Measurements from ENCODE around the gene CENPP.

CENPP gene

DNA sequence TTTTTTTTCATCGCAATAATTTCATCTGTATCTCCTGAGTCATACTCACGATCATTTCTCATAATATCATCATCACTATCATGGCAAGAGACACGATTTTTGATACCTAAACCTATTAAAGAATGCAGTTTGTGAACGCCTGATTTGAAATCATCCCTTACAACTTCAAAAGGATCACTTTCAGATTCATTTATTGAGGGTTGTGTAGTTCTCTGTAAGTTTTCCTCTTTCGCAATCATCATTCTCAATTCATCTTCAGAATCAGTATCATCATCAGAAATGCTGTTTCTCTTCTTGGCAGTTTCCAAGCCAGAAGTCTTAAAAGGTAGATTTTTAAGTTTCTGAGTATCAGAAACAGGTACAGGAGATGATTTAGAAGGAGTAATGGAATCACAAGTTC lies 10.3 kb upstream of the CENPP start:
- no peak for DNase-seq

DNA sequence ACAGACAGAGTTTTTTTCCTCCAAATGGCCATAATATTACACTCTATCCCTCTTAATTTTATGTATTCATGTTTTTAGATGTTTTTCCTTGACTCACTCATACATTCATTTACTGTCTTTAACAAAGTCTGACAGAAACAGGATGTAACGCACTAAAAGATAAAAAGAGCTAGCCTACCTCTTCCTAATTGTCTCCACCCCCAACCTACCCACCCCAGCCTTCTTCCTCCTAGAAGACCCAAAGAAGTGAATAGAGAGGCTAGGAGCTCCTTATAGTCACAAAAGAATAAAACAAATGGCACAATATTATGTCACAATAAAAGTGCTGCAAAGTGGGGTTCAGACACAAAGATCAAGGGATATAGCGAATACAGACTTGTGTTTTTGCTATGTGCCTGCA lies 1.3 kb upstream of the CENPP start:
- no peak for DNase-seq

- DNase-seq: no peak
These were observed 874 bp upstream of the CENPP start for GRCh38 chr9:92324889-92325268.

- no peak for DNase-seq
These were observed 293 bp downstream of the CENPP start for GRCh38 chr9:92325991-92326500.

DNA sequence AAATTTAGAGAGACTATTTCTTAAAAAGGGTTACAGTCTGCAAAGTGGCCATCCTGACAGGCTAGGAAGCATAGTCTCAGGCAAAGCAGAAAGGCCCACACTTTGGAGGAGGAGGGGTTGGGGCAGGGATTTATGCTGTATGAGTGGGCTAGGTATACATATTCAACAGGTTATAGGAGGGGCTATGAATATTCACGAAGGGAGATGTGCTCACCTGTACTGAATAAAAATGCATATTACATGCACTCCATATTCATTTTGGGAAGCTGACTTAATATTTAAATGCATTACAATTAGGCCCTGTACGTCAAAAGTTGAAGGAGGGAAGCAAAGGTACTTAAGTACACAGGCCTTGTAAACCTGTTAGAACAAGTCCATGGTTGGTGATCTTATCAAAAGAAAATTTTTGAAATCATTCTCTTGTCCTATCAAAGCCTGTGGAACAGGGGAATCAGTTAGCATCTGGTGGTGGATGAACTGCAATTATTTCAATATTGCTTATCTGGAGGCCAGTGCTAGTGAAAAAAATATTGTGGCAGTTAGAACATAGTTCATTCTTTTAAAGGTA lies 1.6 kb downstream of the CENPP start:
- no peak for DNase-seq

- DNase-seq: no peak
These were observed 2.5 kb downstream of the CENPP start for GRCh38 chr9:92328225-92328624.

DNA sequence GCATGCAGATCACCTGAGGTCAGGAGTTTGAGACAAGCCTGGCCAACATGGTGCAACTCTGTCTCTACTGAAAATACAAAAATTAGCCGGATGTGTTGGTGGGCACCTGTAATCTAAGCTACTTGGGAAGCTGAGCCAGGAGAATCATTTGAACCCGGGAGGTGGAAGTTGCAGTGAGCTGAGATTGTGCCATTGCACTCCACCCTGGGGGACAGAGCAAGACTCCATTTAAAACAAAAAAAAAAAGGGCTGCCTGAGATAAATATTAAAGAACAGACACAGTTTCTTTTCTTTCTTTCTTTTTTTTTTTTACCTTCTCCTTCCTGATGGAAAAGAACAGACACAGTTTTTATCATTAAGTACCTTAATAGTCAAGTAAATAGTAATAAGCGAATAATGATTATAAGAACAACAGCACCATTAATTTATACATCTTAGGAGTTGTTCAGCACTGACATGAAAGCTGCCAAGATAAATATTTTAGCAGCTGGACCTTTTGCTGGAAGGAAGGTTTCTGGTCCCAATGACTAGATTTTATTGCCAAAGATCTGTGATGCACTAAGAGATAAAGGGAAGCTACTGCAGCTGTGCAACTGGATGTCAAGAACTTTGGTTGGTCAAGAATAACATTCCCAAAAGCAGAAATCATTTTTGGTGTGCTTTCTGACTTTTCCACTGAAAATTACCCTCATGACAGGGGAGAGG lies 7.0 kb downstream of the CENPP start:
- DNase-seq: no peak

- DNase-seq: no peak
These were observed 7.5 kb downstream of the CENPP start for GRCh38 chr9:92333282-92333634.

- no peak for DNase-seq
These were observed 15.8 kb downstream of the CENPP start for GRCh38 chr9:92341578-92341977.

DNA sequence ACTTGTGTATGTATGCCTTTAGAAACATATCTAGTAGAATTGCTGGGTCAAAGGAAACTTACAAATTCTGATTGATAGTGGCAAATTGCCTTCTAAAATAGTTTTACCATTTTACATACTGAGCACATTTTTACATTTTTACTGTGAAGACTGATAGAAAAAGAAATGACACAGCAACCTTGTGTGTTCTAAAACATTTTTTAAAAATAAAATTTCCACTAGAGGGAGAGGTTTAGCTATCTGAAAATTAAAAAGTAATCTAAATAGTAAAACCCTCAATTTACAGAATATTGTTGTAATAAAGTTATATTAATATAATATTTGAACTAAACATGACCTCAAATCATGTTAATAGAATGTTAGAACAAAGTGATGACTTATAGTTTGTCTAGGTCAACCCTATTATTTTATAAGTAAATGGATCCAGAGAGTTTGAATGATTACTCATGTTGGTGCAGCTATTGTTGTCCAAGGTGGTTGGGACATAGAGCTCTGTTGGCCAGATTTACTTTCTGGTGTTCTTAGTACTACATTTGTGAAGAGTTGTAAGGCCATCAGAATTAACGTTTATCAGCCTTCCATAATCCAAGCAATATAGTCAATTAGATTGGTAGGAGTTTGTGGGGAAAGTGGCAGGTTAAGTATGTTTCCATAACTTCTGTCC lies 17.2 kb downstream of the CENPP start:
- DNase-seq: no peak

GRCh38 chr9:92345582-92345981 lies 19.8 kb downstream of the CENPP start:
- DNase-seq: no peak

DNA sequence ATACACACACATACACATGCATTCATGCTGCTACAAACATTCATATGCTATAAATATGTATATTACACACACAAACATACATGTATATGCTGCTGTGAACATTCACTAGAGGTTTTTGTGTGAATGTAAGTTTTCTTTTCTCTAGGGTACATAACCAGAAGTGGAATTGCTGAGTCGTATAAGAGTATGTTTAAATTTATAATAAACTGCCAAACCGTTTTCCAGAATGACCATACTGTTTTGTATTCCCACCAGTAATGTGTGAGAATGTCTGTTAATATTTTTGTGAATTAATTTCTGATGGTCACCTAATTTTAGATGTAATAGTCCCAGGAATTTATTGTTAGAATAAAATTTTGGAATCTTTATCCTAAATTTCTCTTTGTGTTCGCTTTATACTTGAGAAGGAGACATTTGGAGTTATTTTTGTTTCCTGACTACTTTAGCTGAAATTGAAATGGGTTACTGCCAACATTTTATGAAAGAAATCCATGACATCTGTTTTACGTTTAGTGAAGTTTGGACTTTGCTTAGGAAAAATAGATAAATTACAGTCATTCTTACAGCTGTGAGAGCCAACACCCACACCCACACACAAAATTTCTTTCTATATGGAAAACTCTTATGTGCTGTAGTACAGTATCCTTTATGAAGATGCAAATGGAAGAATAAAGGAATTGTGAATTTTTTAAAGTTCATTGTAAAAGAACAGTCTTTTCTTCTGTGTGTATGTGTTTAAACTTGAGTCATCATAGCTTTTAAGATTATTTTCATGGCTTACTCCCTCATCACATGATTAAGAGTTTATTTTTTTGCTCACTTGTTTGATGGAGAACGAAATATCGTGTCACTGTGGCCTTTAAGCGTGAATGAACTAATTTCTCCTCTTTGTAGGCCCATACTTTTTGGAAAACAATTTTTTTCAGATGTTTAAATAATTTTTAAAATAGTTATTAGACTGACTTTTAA lies 24.3 kb downstream of the CENPP start:
- DNase-seq: no peak

GRCh38 chr9:92350740-92351133 lies 25.0 kb downstream of the CENPP start:
- DNase-seq: no peak

- no peak for DNase-seq
These were observed 27.3 kb downstream of the CENPP start for GRCh38 chr9:92353051-92353450.

GRCh38 chr9:92359394-92359995 lies 33.7 kb downstream of the CENPP start:
- no peak for DNase-seq

- no peak for DNase-seq
These were observed 34.3 kb downstream of the CENPP start for GRCh38 chr9:92360083-92360482.

- no peak for DNase-seq
These were observed 43.3 kb downstream of the CENPP start for GRCh38 chr9:92369075-92369474.

DNA sequence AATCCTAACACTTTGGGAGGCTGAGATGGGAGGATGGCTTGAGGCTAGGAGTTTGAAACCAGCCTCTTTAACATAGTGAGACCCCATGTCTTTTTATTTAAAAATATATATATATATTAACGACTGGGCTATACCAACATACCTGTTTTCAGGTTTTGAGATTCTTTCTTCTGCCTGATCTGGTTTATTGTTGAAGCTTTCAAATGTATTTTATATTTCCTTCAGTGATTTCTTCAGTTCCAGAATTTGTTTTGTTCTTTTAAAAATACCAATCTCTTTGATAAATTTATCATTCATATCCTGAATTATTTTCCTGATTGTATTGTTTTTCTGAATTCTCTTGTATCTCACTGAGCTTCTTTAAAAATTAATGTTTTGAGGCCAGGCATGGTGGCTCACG lies 47.4 kb downstream of the CENPP start:
- no peak for DNase-seq

- no peak for DNase-seq
These were observed 52.1 kb downstream of the CENPP start for GRCh38 chr9:92377876-92378275.

- DNase-seq: no peak
These were observed 53.3 kb downstream of the CENPP start for GRCh38 chr9:92378865-92379560.

GRCh38 chr9:92380603-92381002 lies 54.9 kb downstream of the CENPP start:
- DNase-seq: no peak

- no peak for DNase-seq
These were observed 56.0 kb downstream of the CENPP start for GRCh38 chr9:92381775-92382174.

Data from activated effector memory CD4-positive, alpha-beta T cell treated with Interleukin-2 at 50 U/mL for 16 hours (primary cell).